TTC549 (cell line): ENCODE results near the gene TAF3.
"Not testable (repeated sequence)": the region's sequence is repeated elsewhere in the genome, so short reads cannot be mapped to it uniquely, and the experiment has no call there.

Experiments
- FAIRE-seq: peaks from 2 replicates; lab custom pipeline; 2012; peaks lifted over from hg19 to GRCh38; lab: Jason Lieb, UNC

The TAF3 gene

GRCh38 chr10:7971949-7972348 is 153.6 kb downstream of the TAF3 start:
- no peak for FAIRE-seq

GRCh38 chr10:7972367-7972766 is 154.1 kb downstream of the TAF3 start:
- FAIRE-seq: no peak

GRCh38 chr10:7980196-7980595 is 161.9 kb downstream of the TAF3 start:
- FAIRE-seq: no peak

GRCh38 chr10:7982727-7983126 is 164.4 kb downstream of the TAF3 start:
- no peak for FAIRE-seq

GRCh38 chr10:7984325-7984724 is 166.0 kb downstream of the TAF3 start:
- FAIRE-seq: no peak

GRCh38 chr10:7984896-7985295 is 166.6 kb downstream of the TAF3 start:
- no peak for FAIRE-seq

GRCh38 chr10:7986851-7987250 is 168.5 kb downstream of the TAF3 start:
- FAIRE-seq: no peak

DNA sequence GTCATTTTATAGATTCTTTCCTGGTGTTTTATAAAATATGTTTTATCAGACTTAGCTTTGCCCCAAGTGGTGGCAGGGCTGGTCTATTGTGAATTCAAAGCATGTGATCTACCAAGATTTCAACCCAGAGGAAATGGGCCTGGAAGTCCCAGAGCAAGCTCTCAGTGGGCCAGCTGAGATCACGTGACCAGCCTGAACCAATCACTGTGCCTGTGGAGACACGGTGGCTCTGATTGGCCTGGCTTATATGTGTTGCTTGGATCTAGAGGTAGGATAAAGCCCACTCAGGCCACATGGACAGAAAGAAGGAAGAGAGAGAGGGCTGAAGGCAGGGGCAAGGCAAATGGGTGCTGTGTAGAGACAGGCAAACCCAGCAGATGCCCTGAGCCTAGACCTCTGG is 170.7 kb downstream of the TAF3 start:
- no peak for FAIRE-seq

GRCh38 chr10:7998831-7999230 is 180.5 kb downstream of the TAF3 start:
- FAIRE-seq: no peak

DNA sequence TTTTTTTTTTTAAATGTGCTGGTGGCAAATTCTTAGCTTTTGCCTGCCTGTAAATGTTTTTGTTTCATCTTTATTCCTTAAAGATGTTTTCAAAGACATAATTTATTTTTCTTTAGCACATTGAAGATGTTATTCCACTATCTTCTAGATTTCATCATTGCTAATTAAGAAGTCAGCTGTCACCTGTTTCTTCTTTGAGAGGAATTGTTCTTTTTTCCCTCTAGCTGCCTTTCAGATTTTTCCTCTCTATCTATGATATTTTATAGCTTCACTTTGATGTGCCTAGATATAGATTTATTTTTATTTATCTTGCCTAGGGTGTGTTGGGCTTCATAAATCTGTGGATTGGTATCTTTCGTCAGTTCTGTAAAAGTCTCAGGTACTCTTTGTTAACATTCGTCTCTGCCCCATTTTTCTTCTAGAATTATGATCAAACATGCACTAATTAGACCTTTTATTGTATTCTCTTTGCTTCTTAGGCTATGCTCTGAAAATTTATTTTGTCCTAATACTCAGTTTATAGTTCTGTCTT is 186.2 kb downstream of the TAF3 start:
- FAIRE-seq: no peak

GRCh38 chr10:8006274-8006999 is 188.1 kb downstream of the TAF3 start:
- FAIRE-seq: no peak

GRCh38 chr10:8009031-8009430 is 190.7 kb downstream of the TAF3 start:
- no peak for FAIRE-seq

GRCh38 chr10:8013006-8013405 is 194.7 kb downstream of the TAF3 start:
- FAIRE-seq: no peak

GRCh38 chr10:8013619-8014018 is 195.3 kb downstream of the TAF3 start:
- FAIRE-seq: no peak

DNA sequence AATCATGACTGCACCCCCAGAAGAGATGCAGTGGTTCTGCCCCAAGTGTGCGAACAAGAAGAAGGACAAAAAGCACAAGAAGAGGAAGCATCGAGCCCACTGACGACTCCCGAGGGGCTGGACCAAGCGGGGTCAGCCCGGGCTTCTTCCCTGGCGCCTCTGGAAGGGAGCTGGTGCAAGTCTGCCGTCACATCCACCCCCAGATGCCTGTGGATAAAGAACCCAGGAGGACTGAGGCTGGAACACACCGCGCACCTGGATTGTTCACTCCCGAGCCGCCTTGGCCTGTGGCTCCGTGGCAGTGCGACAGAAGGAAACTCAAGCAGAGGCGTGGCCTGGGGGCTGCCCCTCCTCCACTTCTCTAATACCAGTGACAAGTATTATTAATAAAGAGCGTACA is 196.3 kb downstream of the TAF3 start:
- FAIRE-seq: no peak

- FAIRE-seq: no peak
Measured at GRCh38 chr10:8017277-8017676, 199.0 kb downstream of the TAF3 start.

DNA sequence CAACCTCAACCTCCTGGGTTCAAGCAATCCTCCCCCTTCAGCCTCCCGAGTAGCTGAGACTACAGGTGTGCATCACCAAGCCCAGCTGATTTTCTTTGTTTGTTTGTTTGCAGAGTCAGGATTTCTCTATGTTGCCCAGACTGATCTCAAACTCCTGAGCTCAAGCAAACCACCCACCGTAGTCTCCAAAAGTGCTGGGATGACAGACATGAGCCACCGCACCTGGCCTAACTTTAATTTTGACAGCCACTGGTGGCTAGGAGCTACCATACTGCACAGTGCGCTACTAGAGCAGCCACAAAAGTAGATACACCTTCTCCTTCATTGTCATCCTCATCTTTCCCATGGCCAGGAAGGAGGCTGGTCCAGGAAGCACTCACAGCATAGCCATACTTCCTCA is 205.0 kb downstream of the TAF3 start:
- FAIRE-seq: no peak

DNA sequence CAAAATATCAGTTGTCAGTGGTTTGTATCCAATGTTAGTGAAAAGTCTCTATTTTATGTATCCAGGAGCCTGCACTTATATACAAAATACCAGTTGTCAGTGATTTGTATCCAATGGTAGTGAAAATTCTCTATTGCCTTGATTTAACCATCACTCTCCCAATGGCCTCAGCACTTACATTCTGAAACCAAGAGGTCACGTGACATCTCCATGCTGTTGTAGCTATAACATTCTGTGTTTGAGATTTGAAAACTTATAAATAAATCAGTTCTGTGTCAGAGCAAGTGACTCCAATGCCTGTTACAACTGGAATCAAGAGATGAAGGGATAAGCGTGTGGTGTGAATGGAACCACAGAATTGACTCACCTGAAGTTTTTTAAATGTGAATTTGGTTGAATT is 205.5 kb downstream of the TAF3 start:
- FAIRE-seq: no peak

GRCh38 chr10:8026349-8027259 is 208.3 kb downstream of the TAF3 start:
- no peak for FAIRE-seq

GRCh38 chr10:8031211-8031610 is 212.9 kb downstream of the TAF3 start:
- FAIRE-seq: not testable (repeated sequence)

- no peak for FAIRE-seq
Measured at GRCh38 chr10:8032558-8032957, 214.3 kb downstream of the TAF3 start.

DNA sequence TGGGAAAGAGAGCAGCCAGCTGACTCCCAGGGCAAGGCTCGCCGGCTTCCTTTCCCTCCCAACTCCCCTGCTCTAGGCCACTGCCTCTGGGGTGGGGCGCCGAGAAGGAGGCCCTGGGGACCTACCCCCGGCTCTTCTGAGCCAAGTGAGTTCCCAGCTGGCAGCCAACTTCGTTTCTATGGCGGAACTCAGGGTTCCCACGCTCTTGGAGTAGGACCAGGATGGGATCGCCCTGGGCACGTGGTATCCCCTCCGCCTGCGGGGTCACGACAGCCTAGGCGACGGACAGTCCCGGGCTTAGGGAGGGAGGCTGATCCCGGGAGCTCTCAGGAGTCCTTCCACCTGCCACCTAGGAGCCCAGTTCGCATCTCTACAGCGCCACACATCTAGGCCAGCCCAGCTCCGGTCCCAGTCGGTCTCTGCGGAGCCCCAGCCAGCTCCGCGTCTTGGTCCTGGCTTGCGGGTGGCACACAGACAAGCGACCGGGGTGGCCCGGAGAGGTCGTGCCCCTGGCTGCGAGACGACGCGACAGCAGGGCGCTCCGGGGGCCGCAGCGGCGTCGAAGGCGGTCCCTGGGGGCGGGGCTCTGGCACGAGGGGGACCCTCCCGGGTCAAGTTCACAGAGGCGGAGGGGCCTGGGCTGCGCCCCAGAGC is 215.6 kb downstream of the TAF3 start:
- no peak for FAIRE-seq

GRCh38 chr10:8034466-8035005 is 216.2 kb downstream of the TAF3 start:
- no peak for FAIRE-seq
